RKO (cell line): ENCODE results near the gene KRT9.
"Not testable (repeated sequence)": the region's sequence is repeated elsewhere in the genome, so short reads cannot be mapped to it uniquely, and the experiment has no call there.

ENCODE experiments used
- DNase-seq: peaks from one replicate; pipeline ENCODE4 v3.0.0-alpha.2; 2016; ENCODE audit warnings: low spot score

The KRT9 gene

GRCh38 chr17:41546819-41547218 lies 25.0 kb downstream of the KRT9 start:
- no peak for DNase-seq

- no peak for DNase-seq
Observed at GRCh38 chr17:41545829-41546410, 25.9 kb downstream of the KRT9 start.

- no peak for DNase-seq
Observed at GRCh38 chr17:41544935-41545334, 26.9 kb downstream of the KRT9 start.

GRCh38 chr17:41544491-41544892 lies 27.4 kb downstream of the KRT9 start:
- no peak for DNase-seq

- DNase-seq: not testable (repeated sequence)
Observed at GRCh38 chr17:41542786-41543185, 29.1 kb downstream of the KRT9 start.

GRCh38 chr17:41542357-41542756 lies 29.5 kb downstream of the KRT9 start:
- DNase-seq: no peak

- no peak for DNase-seq
Observed at GRCh38 chr17:41540921-41541625, 30.8 kb downstream of the KRT9 start.

- DNase-seq: no peak
Observed at GRCh38 chr17:41539979-41540701, 31.7 kb downstream of the KRT9 start.

- DNase-seq: no peak
Observed at GRCh38 chr17:41539071-41539492, 32.8 kb downstream of the KRT9 start.

GRCh38 chr17:41538565-41538991 lies 33.3 kb downstream of the KRT9 start:
- DNase-seq: no peak

- DNase-seq: no peak
Observed at GRCh38 chr17:41537990-41538389, 33.9 kb downstream of the KRT9 start.

- DNase-seq: no peak
Observed at GRCh38 chr17:41537614-41537954, 34.3 kb downstream of the KRT9 start.

GRCh38 chr17:41536741-41537613 lies 34.9 kb downstream of the KRT9 start:
- DNase-seq: no peak

GRCh38 chr17:41535764-41536481 lies 35.9 kb downstream of the KRT9 start:
- DNase-seq: no peak

- no peak for DNase-seq
Observed at GRCh38 chr17:41534899-41535546, 36.8 kb downstream of the KRT9 start.

GRCh38 chr17:41533613-41534012 lies 38.2 kb downstream of the KRT9 start:
- no peak for DNase-seq

GRCh38 chr17:41532947-41533570 lies 38.8 kb downstream of the KRT9 start:
- DNase-seq: no peak

GRCh38 chr17:41531993-41532392 lies 39.9 kb downstream of the KRT9 start:
- no peak for DNase-seq

- DNase-seq: peak; percentile 68
Observed at GRCh38 chr17:41530062-41531048, 41.5 kb downstream of the KRT9 start.
